Stimulated activated CD8-positive, alpha-beta memory T cell treated with anti-CD3 and anti-CD28 coated beads, Interleukin-2, amount 100 ng/mL, for 48 hours (primary cell): ENCODE measurements around the gene TBC1D16.

Experiments
- DNase-seq, 2 donors: peaks; one replicate each; pipeline ENCODE4 v3.0.0-alpha.2; 2020; ENCODE audit warnings: low read depth in 2 of 2

Gene TBC1D16

GRCh38 chr17:79928502-79929256 lies 107.0 kb downstream of the TBC1D16 start:
- DNase-seq: no peak

GRCh38 chr17:79927688-79928501 lies 107.8 kb downstream of the TBC1D16 start:
- no peak for DNase-seq

- DNase-seq: no peak
Measured at GRCh38 chr17:79927136-79927661, 108.5 kb downstream of the TBC1D16 start.

GRCh38 chr17:79926605-79927135 lies 109.0 kb downstream of the TBC1D16 start:
- DNase-seq: no peak

GRCh38 chr17:79926142-79926604 lies 109.5 kb downstream of the TBC1D16 start:
- DNase-seq: no peak

- DNase-seq: no peak
Measured at GRCh38 chr17:79925242-79925957, 110.3 kb downstream of the TBC1D16 start.

GRCh38 chr17:79924639-79924976 lies 111.1 kb downstream of the TBC1D16 start:
- no peak for DNase-seq

- DNase-seq: peak; percentile 42 to 49
Measured at GRCh38 chr17:79923974-79924638, 111.6 kb downstream of the TBC1D16 start.

GRCh38 chr17:79922798-79923197 lies 112.9 kb downstream of the TBC1D16 start:
- DNase-seq: no peak

- DNase-seq: no peak
Measured at GRCh38 chr17:79922116-79922601, 113.5 kb downstream of the TBC1D16 start.

GRCh38 chr17:79921411-79922115 lies 114.1 kb downstream of the TBC1D16 start:
- DNase-seq: no peak

GRCh38 chr17:79920751-79921410 lies 114.8 kb downstream of the TBC1D16 start:
- DNase-seq: no peak

- DNase-seq: no peak
Measured at GRCh38 chr17:79919862-79920720, 115.6 kb downstream of the TBC1D16 start.

- DNase-seq: no peak
Measured at GRCh38 chr17:79919164-79919585, 116.5 kb downstream of the TBC1D16 start.

- DNase-seq: no peak
Measured at GRCh38 chr17:79918581-79919163, 117.0 kb downstream of the TBC1D16 start.

GRCh38 chr17:79917902-79918484 lies 117.7 kb downstream of the TBC1D16 start:
- DNase-seq: no peak

- DNase-seq: no peak
Measured at GRCh38 chr17:79916991-79917901, 118.4 kb downstream of the TBC1D16 start.
